Astrocyte (in vitro differentiated cells and primary cell): ENCODE data around the gene HMCN1.

Source experiments
- CTCF ChIP-seq: IDR thresholded peaks from 2 replicates; pipeline ENCODE4 v1.5.1; 2011; ENCODE audit warnings: low read depth, mild to moderate bottlenecking, inconsistent platforms, low read length, moderate library complexity; ENCODE audit not compliant: insufficient read depth
- EZH2 ChIP-seq: IDR thresholded peaks from 2 replicates; pipeline ENCODE4 v1.6.1; 2012; ENCODE audit warnings: mild to moderate bottlenecking, low read length, inconsistent platforms; ENCODE audit not compliant: insufficient read depth

GRCh38 chr1:185990565-185990964 lies 256.4 kb downstream of the HMCN1 start:
- TF ChIP-seq CTCF (no peak), EZH2 (no peak)
